Uterus (tissue), 4 donors: ENCODE results near the gene ITPA. TPM values are rescaled to one million over a fixed set of nuclear protein-coding genes. Genes with fewer than 3 reads are reported as not detected.

ENCODE experiments used
- DNase-seq, 2 donors: peaks; one replicate each; pipeline ENCODE4 v3.0.0-alpha.2; 2019 to 2020
- H3K27ac ChIP-seq, 2 donors: fragments of 200-600 bp; sonication (generic); 1 replicate in 1 of 2; 2 replicates in 1 of 2; pipeline ENCODE4 v1.5.1; 2016 to 2018
- H3K27me3 ChIP-seq, 2 donors: fragments of 200-600 bp; sonication (generic); one replicate each; pipeline ENCODE4 v1.5.1; 2018 to 2019; ENCODE audit warnings: control low read depth in 1 of 2
- H3K36me3 ChIP-seq, 2 donors: fragments of 200-600 bp; sonication (generic); one replicate each; pipeline ENCODE4 v1.5.1; 2019; ENCODE audit warnings: control low read depth in 1 of 2
- H3K4me1 ChIP-seq, 2 donors: fragments of 200-600 bp; sonication (generic); one replicate each; pipeline ENCODE4 v1.5.1; 2018 to 2019; ENCODE audit warnings: control low read depth in 1 of 2
- H3K4me3 ChIP-seq, 2 donors: fragments of 200-600 bp; sonication (generic); 1 replicate in 1 of 2; 2 replicates in 1 of 2; pipeline ENCODE4 v1.5.1; 2018 to 2019; ENCODE audit warnings: mild to moderate bottlenecking in 1 of 2
- H3K9me3 ChIP-seq, 2 donors: fragments of 200-600 bp; sonication (generic); one replicate each; pipeline ENCODE4 v1.5.1; 2019; ENCODE audit warnings: control low read depth in 1 of 2
- POLR2A ChIP-seq, 2 donors: fragments of 450-650 bp; IDR thresholded peaks; one replicate each; pipeline ENCODE4 v1.6.1; 2016; ENCODE audit warnings: antibody characterized with exemption in 2 of 2, mild to moderate bottlenecking in 1 of 2, moderate library complexity in 1 of 2
- intact Hi-C: fragments of 100-400 bp; cut with DNase I; formaldehyde crosslinking; loops from one replicate; pipeline ENCODE4 v1.15.1; 2023; ENCODE audit warnings: low total_unique reads
- total RNA-seq, 4 donors: library from RNA; depleted of rRNA in 3 of 4; stranded (reverse); fragments of >200 nt in 3 of 4; gene quantifications; one replicate each; pipeline versions ENCODE4 v1.1.0 to v1.2.4, GENCODE V29; 2014 to 2023
- TF ChIP-seq, protein P1 (sequence below), 4 experiments: fragments of 200-600 bp in 2 of 4; fragments of 450-650 bp in 2 of 4; sonication (generic) in 2 of 4; IDR thresholded peaks; one replicate each; pipeline ENCODE4 v1.5.1; 2016 to 2019; ENCODE audit warnings: antibody characterized with exemption in 4 of 4, mild to moderate bottlenecking in 2 of 4, moderate library complexity in 1 of 4
- donor health status: DM: yes; HTN: yes; CAD: no.

Gene ITPA
- total RNA-seq, 4 donors from 2014 or later = 6.9 to 25.0 (median 21.8) TPM

DNA sequence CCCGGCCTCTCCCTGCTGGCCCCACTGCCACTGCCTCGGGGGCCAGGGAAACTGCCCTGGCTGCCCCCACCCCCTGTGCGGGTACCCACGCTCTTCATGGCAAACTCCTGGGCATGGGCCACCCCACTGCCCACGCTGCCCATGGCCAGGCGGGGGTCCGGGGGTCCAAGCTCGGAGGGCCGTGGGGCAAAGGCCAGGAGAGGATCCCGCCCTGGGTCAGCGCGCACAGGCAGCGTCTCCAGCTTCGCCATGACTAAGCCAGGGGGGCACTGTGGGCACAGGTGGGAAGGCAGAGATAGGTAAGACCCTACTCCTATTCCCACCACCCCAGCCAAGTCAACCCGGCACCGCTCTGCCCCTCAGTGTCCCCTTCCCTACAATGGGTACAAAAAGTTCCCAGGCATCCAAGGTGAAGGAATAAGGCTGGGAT, 42.4 kb upstream of the ITPA start:
- Histone ChIP-seq H3K9me3 (no peaks in the 10 kb centered on the region), H3K27ac (no peak overlapping the region), H3K4me3 (no peak overlapping the region), H3K27me3 (no peaks in the 10 kb centered on the region), H3K36me3 (no peaks in the 10 kb centered on the region), H3K4me1 (no peaks in the 10 kb centered on the region)
- DNase-seq = no peak
- intact Hi-C loops = no loop called here
- no peak for TF ChIP-seq POLR2A (IDR thresholded peaks at IDR 0.05)
- TF ChIP-seq, protein P1, sequence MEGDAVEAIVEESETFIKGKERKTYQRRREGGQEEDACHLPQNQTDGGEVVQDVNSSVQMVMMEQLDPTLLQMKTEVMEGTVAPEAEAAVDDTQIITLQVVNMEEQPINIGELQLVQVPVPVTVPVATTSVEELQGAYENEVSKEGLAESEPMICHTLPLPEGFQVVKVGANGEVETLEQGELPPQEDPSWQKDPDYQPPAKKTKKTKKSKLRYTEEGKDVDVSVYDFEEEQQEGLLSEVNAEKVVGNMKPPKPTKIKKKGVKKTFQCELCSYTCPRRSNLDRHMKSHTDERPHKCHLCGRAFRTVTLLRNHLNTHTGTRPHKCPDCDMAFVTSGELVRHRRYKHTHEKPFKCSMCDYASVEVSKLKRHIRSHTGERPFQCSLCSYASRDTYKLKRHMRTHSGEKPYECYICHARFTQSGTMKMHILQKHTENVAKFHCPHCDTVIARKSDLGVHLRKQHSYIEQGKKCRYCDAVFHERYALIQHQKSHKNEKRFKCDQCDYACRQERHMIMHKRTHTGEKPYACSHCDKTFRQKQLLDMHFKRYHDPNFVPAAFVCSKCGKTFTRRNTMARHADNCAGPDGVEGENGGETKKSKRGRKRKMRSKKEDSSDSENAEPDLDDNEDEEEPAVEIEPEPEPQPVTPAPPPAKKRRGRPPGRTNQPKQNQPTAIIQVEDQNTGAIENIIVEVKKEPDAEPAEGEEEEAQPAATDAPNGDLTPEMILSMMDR (IDR thresholded peaks at IDR 0.05) = no peak

GRCh38 chr20:3167738-3168078, 41.6 kb upstream of the ITPA start:
- no peaks in the 10 kb centered on the region for H3K27me3 ChIP-seq
- DNase-seq = no peak
- H3K4me3 ChIP-seq = no peak overlapping the region
- no peaks in the 10 kb centered on the region for H3K4me1 ChIP-seq
- intact Hi-C loops = no loop called here
- no peaks in the 10 kb centered on the region for H3K36me3 ChIP-seq
- no peaks in the 10 kb centered on the region for H3K9me3 ChIP-seq
- H3K27ac ChIP-seq = no peak overlapping the region
- TF ChIP-seq POLR2A (IDR thresholded peaks at IDR 0.05) = no peak
- TF ChIP-seq, protein P1 (IDR thresholded peaks at IDR 0.05) = no peak

DNA sequence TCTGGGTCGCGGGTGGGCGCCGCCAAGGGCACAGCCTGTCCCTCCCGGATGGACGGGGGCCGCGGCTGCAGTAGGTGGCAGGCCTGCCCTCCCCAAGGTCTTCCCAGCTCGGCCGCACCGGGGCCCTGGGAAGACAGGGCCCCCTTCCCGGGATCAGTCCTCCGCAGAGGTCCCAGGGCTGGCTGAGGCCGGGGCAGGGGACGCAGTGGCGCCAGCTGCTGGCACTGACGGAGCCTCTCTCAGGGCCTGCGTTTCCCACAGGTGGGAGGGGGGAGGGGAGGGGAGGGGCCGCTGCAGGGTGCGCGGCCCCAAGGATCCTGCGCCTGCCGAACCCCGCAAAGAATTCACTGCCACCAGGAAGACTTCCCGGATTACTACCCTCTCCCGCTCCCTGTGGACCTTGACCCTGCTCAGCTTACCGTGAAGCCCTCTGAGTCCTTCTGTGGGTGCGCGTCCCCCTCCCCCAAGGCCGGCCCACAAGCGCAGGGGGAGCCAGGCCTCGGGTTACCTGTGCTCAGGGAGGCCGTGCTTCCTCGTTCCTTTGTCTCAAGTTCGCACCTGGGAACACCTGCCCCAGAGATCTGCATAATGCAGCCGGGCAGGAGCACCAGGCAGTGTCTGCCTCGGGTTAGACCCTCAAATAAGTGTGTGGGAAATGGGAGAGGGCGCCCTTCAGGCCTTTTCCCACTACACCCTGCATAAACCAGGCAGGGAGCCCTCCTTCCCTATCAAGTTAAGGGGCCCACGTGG, 41.0 kb upstream of the ITPA start:
- Histone ChIP-seq H3K27me3 (no peaks in the 10 kb centered on the region), H3K27ac (no peak overlapping the region), H3K4me1 (no peaks in the 10 kb centered on the region), H3K4me3 (no peak overlapping the region), H3K36me3 (no peaks in the 10 kb centered on the region), H3K9me3 (no peaks in the 10 kb centered on the region)
- intact Hi-C loops = no loop called here
- no peak for TF ChIP-seq POLR2A (IDR thresholded peaks at IDR 0.05)
- TF ChIP-seq, protein P1 (IDR thresholded peaks at IDR 0.05) = no peak
- no peak for DNase-seq

- DNase-seq = no peak
- H3K27ac ChIP-seq = no peak overlapping the region
- TF ChIP-seq POLR2A (IDR thresholded peaks at IDR 0.05) = no peak
- TF ChIP-seq, protein P1 (IDR thresholded peaks at IDR 0.05) = no peak
Measured at GRCh38 chr20:3168829-3169590, 40.3 kb upstream of the ITPA start.

More at GRCh38 chr20:3168829-3169590, 40.3 kb upstream of the ITPA start:
- Histone ChIP-seq H3K9me3 (no peaks in the 10 kb centered on the region), H3K4me3 (no peak overlapping the region), H3K4me1 (no peaks in the 10 kb centered on the region), H3K36me3 (no peaks in the 10 kb centered on the region), H3K27me3 (no peaks in the 10 kb centered on the region)
- intact Hi-C loops = no loop called here
